H9 (cell line): Measurements from ENCODE around the gene AHNAK. TPM values are rescaled to one million over a fixed set of nuclear protein-coding genes. Genes with fewer than 3 reads are reported as not detected.

ENCODE experiments used
- DNase-seq: peaks from one replicate; pipeline ENCODE4 v3.0.0-alpha.2; 2017
- H2AFZ ChIP-seq: one replicate; pipeline ENCODE4 v1.6.1; 2013; ENCODE audit warnings: mild to moderate bottlenecking, low read length, control low read depth, moderate library complexity
- H2AK5ac ChIP-seq: 2 replicates; pipeline ENCODE4 v1.6.1; 2013; ENCODE audit warnings: low read length, control low read depth, mixed read lengths; ENCODE audit not compliant: insufficient read length
- H2BK120ac ChIP-seq: one replicate; pipeline ENCODE4 v1.6.1; 2013; ENCODE audit warnings: low read depth, mild to moderate bottlenecking, low read length, control low read depth, inconsistent platforms; ENCODE audit not compliant: poor library complexity, severe bottlenecking
- H2BK12ac ChIP-seq: 2 replicates; pipeline ENCODE4 v1.6.1; 2013; ENCODE audit warnings: low read length, control low read depth, mixed read lengths, low read depth; ENCODE audit not compliant: insufficient read length
- H2BK15ac ChIP-seq: 2 replicates; pipeline ENCODE4 v1.6.1; 2013; ENCODE audit warnings: low read depth, low read length, control low read depth
- H2BK20ac ChIP-seq: one replicate; pipeline ENCODE4 v1.6.1; 2013; ENCODE audit warnings: low read depth, mild to moderate bottlenecking, low read length, control low read depth, inconsistent platforms; ENCODE audit not compliant: poor library complexity, severe bottlenecking
- H2BK5ac ChIP-seq: 2 replicates; pipeline ENCODE4 v1.6.1; 2013; ENCODE audit warnings: low read length, control low read depth, mixed read lengths; ENCODE audit not compliant: insufficient read length
- H3K14ac ChIP-seq: 2 replicates; pipeline ENCODE4 v1.6.1; 2013; ENCODE audit warnings: low read length, control low read depth; ENCODE audit not compliant: insufficient read depth
- H3K18ac ChIP-seq: 2 replicates; pipeline ENCODE4 v1.6.1; 2013; ENCODE audit warnings: low read depth, mild to moderate bottlenecking, mixed read lengths, low read length, control low read depth; ENCODE audit not compliant: insufficient read length
- H3K23ac ChIP-seq: 2 replicates; pipeline ENCODE4 v1.6.1; 2013; ENCODE audit warnings: low read length, control low read depth, mixed read lengths, low read depth; ENCODE audit not compliant: insufficient read length
- H3K23me2 ChIP-seq: 2 replicates; pipeline ENCODE4 v1.6.1; 2013; ENCODE audit warnings: low read depth, mild to moderate bottlenecking, mixed read lengths, low read length, control low read depth; ENCODE audit not compliant: insufficient read length, poor library complexity, severe bottlenecking
- H3K27ac ChIP-seq: 2 replicates; pipeline ENCODE4 v1.5.1; 2013; ENCODE audit warnings: low read length, control low read depth, mixed read lengths, low read depth; ENCODE audit not compliant: insufficient read length
- H3K27me3 ChIP-seq: 2 replicates; pipeline ENCODE4 v1.6.1; 2013; ENCODE audit warnings: low read length, control low read depth, inconsistent platforms; ENCODE audit not compliant: insufficient read depth
- H3K4ac ChIP-seq: 2 replicates; pipeline ENCODE4 v1.6.1; 2013; ENCODE audit warnings: low read depth, mild to moderate bottlenecking, control low read depth, inconsistent platforms, low read length, moderate library complexity
- H3K4me1 ChIP-seq: 2 replicates; pipeline ENCODE4 v1.6.1; 2013; ENCODE audit warnings: low read length, control low read depth, inconsistent platforms; ENCODE audit not compliant: insufficient read depth
- H3K4me2 ChIP-seq: 2 replicates; pipeline ENCODE4 v1.6.1; 2013; ENCODE audit warnings: low read length, control low read depth, mixed read lengths; ENCODE audit not compliant: insufficient read length, insufficient read depth
- H3K56ac ChIP-seq: 2 replicates; pipeline ENCODE4 v1.6.1; 2013; ENCODE audit warnings: low read depth, mild to moderate bottlenecking, mixed read lengths, low read length, control low read depth; ENCODE audit not compliant: insufficient read length
- H3K79me1 ChIP-seq: 2 replicates; pipeline ENCODE4 v1.6.1; 2013; ENCODE audit warnings: low read depth, mild to moderate bottlenecking, moderate library complexity, low read length, control low read depth, inconsistent platforms; ENCODE audit not compliant: insufficient read depth, poor library complexity, severe bottlenecking
- H3K79me2 ChIP-seq: 2 replicates; pipeline ENCODE4 v1.6.1; 2013; ENCODE audit warnings: low read length, control low read depth, inconsistent platforms; ENCODE audit not compliant: insufficient read depth
- H3K9ac ChIP-seq: 2 replicates; pipeline ENCODE4 v1.6.1; 2013; ENCODE audit warnings: low read length, control low read depth, mixed read lengths; ENCODE audit not compliant: insufficient read length; ENCODE audit errors: extremely low read depth
- H3K9me3 ChIP-seq: one replicate; pipeline ENCODE4 v1.6.1; 2013; ENCODE audit warnings: low read depth, low read length, inconsistent platforms; ENCODE audit not compliant: control insufficient read depth
- H3T11ph ChIP-seq: one replicate; pipeline ENCODE4 v1.6.1; 2013; ENCODE audit warnings: mild to moderate bottlenecking, low read length, control low read depth, inconsistent platforms
- H4K20me1 ChIP-seq: one replicate; pipeline ENCODE4 v1.6.1; 2013; ENCODE audit not compliant: control insufficient read depth, insufficient read length, insufficient read depth
- H4K5ac ChIP-seq: 2 replicates; pipeline ENCODE4 v1.6.1; 2013; ENCODE audit warnings: low read depth, mild to moderate bottlenecking, mixed read lengths, low read length, control low read depth; ENCODE audit not compliant: insufficient read length
- H4K8ac ChIP-seq: replicated peaks from 2 replicates; pipeline ENCODE4 v1.6.1; 2013; ENCODE audit warnings: low read length, control low read depth, mixed read lengths, low read depth; ENCODE audit not compliant: insufficient read length
- H4K91ac ChIP-seq: 2 replicates; pipeline ENCODE4 v1.6.1; 2013; ENCODE audit warnings: low read depth, mild to moderate bottlenecking, moderate library complexity, mixed read lengths, low read length, control low read depth; ENCODE audit not compliant: insufficient read length
- H3K27ac Mint-ChIP-seq, 3 experiments: 2 replicates in 2 of 3; 3 replicates in 1 of 3; pipeline ENCODE4 v1.8.0; 2020 to 2021; ENCODE audit warnings: mixed read lengths in 3 of 3, mild to moderate bottlenecking in 1 of 3, moderate library complexity in 1 of 3
- H3K27me3 Mint-ChIP-seq: 2 replicates; pipeline ENCODE4 v1.8.0; 2021; ENCODE audit warnings: low read depth, mild to moderate bottlenecking, moderate library complexity, mixed read lengths
- H3K36me3 Mint-ChIP-seq, 3 experiments: 2 replicates in 2 of 3; 3 replicates in 1 of 3; pipeline ENCODE4 v1.8.0; 2020 to 2021; ENCODE audit warnings: low read depth in 3 of 3, mixed read lengths in 3 of 3; ENCODE audit not compliant: insufficient read depth in 1 of 3
- H3K4me1 Mint-ChIP-seq, 2 experiments: 2 replicates each; pipeline ENCODE4 v1.8.0; 2020; ENCODE audit warnings: mixed read lengths in 2 of 2
- H3K4me3 Mint-ChIP-seq, 2 experiments: 2 replicates in 1 of 2; 3 replicates in 1 of 2; pipeline ENCODE4 v1.8.0; 2020 to 2021; ENCODE audit warnings: mild to moderate bottlenecking in 2 of 2, mixed read lengths in 2 of 2, moderate library complexity in 1 of 2
- H3K9me3 Mint-ChIP-seq, 2 experiments: 2 replicates in 1 of 2; 3 replicates in 1 of 2; pipeline ENCODE4 v1.8.0; 2020; ENCODE audit warnings: mild to moderate bottlenecking in 2 of 2, mixed read lengths in 2 of 2, moderate library complexity in 1 of 2
- WGBS: extraction: QIAGEN DNeasy Blood & Tissue Kit; methylation state at CpG from one replicate; pipeline ENCODE4 v1.1.7; 2013; ENCODE audit warnings: missing lambda C conversion rate, low lambda C conversion rate, mixed read lengths; ENCODE audit not compliant: insufficient read length; ENCODE audit errors: extremely low coverage; 5-methylcytosine and 5-hydroxymethylcytosine counted together
- total RNA-seq: library from RNA; stranded (reverse); gene quantifications from 2 replicates; pipeline ENCODE4 v1.2.1, GENCODE V29; 2021
- TF ChIP-seq, protein P1 (sequence below): fragments of 200-600 bp; sonication (generic); conservative IDR thresholded peaks from 3 replicates; pipeline ENCODE4 v1.8.0; 2021; ENCODE audit warnings: antibody characterized with exemption, mild to moderate bottlenecking

Gene AHNAK
- total RNA-seq, 1 experiment from 2014 or later, result 15.2 TPM

DNA sequence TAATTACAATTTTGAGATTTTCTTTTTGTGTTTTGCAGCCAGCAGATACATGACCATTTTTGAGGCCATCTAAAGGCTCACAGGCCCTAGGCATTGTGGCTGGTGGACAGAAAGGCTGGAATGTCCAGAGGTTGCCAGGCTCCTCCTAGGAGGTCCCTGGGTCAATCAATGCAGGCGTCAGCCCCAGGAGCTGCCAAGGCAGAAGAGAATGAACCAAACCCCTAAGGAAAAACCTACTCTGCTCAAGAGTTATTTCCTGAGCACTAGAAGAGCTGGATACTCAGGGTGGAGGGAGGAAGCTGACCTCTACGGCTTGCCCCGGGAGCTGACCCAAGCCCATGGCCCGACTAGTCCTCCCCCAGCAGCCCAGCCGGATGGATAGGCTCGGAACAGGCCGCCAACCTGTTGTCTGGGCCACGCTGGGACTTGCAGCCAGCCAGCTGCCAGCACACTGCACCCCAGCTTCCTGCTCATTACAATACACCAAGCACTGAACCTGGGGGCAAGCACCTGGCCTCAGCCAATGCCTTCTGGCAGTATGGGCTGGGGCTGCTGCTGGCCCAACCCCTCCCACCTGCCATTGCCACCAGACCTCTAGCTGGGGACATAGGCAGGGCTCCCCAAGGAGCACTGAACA lies 133.4 kb downstream of the AHNAK start:
- H3K79me1 ChIP-seq, result no peaks in the 10 kb centered on the region
- Mint-ChIP-seq H3K36me3 (no peaks in the 10 kb centered on the region), H3K27ac (no peak overlapping the region), H3K4me1 (peaks cover 0 to 3% of the 10 kb centered on the region in 2 experiments; a peak in 1 of 4 replicates), H3K9me3 (no peaks in the 10 kb centered on the region), H3K27me3 (peaks cover 5% of the 10 kb centered on the region), H3K4me3 (no peak overlapping the region)
- H3K4me1 ChIP-seq, result no peaks in the 10 kb centered on the region
- no peaks in the 10 kb centered on the region for H3K23me2 ChIP-seq
- no peak for DNase-seq
- no peak overlapping the region for H4K8ac ChIP-seq
- no peak overlapping the region for H2BK5ac ChIP-seq
- H3K9me3 ChIP-seq, result no peaks in the 10 kb centered on the region
- H3K9ac ChIP-seq, result no peak overlapping the region
- no peaks in the 10 kb centered on the region for H4K20me1 ChIP-seq
- no peak overlapping the region for H3K18ac ChIP-seq
- no peak overlapping the region for H4K91ac ChIP-seq
- no peak overlapping the region for H3K14ac ChIP-seq
- H3K27me3 ChIP-seq, result no peaks in the 10 kb centered on the region
- no peak overlapping the region for H2AK5ac ChIP-seq
- TF ChIP-seq, protein P1, sequence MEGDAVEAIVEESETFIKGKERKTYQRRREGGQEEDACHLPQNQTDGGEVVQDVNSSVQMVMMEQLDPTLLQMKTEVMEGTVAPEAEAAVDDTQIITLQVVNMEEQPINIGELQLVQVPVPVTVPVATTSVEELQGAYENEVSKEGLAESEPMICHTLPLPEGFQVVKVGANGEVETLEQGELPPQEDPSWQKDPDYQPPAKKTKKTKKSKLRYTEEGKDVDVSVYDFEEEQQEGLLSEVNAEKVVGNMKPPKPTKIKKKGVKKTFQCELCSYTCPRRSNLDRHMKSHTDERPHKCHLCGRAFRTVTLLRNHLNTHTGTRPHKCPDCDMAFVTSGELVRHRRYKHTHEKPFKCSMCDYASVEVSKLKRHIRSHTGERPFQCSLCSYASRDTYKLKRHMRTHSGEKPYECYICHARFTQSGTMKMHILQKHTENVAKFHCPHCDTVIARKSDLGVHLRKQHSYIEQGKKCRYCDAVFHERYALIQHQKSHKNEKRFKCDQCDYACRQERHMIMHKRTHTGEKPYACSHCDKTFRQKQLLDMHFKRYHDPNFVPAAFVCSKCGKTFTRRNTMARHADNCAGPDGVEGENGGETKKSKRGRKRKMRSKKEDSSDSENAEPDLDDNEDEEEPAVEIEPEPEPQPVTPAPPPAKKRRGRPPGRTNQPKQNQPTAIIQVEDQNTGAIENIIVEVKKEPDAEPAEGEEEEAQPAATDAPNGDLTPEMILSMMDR, result no peak
- H3K4me2 ChIP-seq, result no peak overlapping the region
- no peak overlapping the region for H4K5ac ChIP-seq
- no peak overlapping the region for H2BK20ac ChIP-seq
- H3K79me2 ChIP-seq, result no peaks in the 10 kb centered on the region
- H2BK15ac ChIP-seq, result no peak overlapping the region
- no peak overlapping the region for H2BK120ac ChIP-seq
- no peak overlapping the region for H3T11ph ChIP-seq
- H3K23ac ChIP-seq, result no peak overlapping the region
- H2AFZ ChIP-seq, result no peak overlapping the region
- no peak overlapping the region for H3K4ac ChIP-seq
- WGBS, result no CpG with 5 or more reads among the region's 8 CpGs
- H2BK12ac ChIP-seq, result no peak overlapping the region
- H3K56ac ChIP-seq, result no peak overlapping the region
- H3K27ac ChIP-seq, result no peak overlapping the region
